Body of pancreas (tissue), 4 donors: ENCODE results near the gene CDC42EP3.

Source experiments
- POLR2A ChIP-seq, 3 donors: fragments of 450-650 bp; IDR thresholded peaks; one replicate each; pipeline ENCODE4 v1.6.1; 2016; ENCODE audit warnings: antibody characterized with exemption in 3 of 3, mild to moderate bottlenecking in 2 of 3
- TF ChIP-seq, protein P1 (sequence below), 7 experiments: fragments of 450-650 bp in 4 of 7; fragments of 200-600 bp in 3 of 7; sonication (generic) in 3 of 7; IDR thresholded peaks; one replicate each; pipeline ENCODE4 v1.5.1; 2016 to 2019; ENCODE audit warnings: antibody characterized with exemption in 7 of 7

DNA sequence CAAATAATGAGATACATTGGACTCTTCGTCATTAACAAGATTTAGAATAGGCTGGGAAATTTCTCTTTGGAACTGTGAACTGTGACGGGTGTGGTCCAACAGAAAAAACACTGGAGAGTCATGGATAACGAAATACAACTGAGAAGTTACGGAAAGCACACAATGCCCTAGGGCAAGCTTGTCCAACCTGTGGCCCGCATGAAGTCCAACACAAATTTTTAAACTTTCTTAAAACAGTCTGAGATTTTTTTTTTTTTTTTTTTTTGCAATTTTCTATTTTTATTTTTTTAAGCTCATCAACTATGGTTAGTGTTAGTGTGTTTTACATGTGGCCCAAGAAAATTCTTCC lies 27.7 kb downstream of the CDC42EP3 start:
- TF ChIP-seq, protein P1, sequence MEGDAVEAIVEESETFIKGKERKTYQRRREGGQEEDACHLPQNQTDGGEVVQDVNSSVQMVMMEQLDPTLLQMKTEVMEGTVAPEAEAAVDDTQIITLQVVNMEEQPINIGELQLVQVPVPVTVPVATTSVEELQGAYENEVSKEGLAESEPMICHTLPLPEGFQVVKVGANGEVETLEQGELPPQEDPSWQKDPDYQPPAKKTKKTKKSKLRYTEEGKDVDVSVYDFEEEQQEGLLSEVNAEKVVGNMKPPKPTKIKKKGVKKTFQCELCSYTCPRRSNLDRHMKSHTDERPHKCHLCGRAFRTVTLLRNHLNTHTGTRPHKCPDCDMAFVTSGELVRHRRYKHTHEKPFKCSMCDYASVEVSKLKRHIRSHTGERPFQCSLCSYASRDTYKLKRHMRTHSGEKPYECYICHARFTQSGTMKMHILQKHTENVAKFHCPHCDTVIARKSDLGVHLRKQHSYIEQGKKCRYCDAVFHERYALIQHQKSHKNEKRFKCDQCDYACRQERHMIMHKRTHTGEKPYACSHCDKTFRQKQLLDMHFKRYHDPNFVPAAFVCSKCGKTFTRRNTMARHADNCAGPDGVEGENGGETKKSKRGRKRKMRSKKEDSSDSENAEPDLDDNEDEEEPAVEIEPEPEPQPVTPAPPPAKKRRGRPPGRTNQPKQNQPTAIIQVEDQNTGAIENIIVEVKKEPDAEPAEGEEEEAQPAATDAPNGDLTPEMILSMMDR (IDR thresholded peaks at IDR 0.05) = no peak
- TF ChIP-seq POLR2A (IDR thresholded peaks at IDR 0.05) = no peak
